Subcutaneous adipose tissue (tissue), 4 donors: ENCODE data around the gene HEXA. TPM values are rescaled to one million over a fixed set of nuclear protein-coding genes. Genes with fewer than 3 reads are reported as not detected.

Experiments used
- total RNA-seq, 4 donors: library from RNA; depleted of rRNA; stranded (reverse); fragments of >200 nt; gene quantifications; one replicate each; pipeline ENCODE4 v1.1.0, GENCODE V29; 2016
- TF ChIP-seq, protein P1 (sequence below): fragments of 450-650 bp; IDR thresholded peaks from one replicate; pipeline ENCODE4 v1.5.1; 2016; ENCODE audit warnings: low read depth, mild to moderate bottlenecking, control low read depth, antibody characterized with exemption, moderate library complexity

Gene HEXA
- total RNA-seq, 4 donors from 2014 or later, result 59.8 to 210 (median 105) TPM

DNA sequence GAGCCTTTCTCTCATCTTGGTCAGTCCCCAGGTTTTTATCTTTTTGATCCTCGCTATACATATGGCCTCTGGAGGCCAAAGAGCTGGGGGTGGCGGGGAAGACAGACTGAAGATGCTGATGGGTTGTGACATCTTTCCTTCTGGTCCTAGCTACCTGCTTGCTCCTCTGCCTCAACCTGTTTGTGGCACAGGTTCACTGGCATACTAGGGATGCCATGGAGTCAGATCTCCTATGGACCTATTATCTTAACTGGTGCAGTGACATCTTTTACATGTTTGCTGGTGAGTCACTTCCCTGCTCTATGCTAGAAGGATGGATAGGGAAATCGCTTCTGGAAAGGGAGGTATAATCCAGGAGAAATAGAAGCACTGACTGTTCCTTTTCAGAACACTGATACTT is 31.1 kb upstream of the HEXA start:
- TF ChIP-seq, protein P1, sequence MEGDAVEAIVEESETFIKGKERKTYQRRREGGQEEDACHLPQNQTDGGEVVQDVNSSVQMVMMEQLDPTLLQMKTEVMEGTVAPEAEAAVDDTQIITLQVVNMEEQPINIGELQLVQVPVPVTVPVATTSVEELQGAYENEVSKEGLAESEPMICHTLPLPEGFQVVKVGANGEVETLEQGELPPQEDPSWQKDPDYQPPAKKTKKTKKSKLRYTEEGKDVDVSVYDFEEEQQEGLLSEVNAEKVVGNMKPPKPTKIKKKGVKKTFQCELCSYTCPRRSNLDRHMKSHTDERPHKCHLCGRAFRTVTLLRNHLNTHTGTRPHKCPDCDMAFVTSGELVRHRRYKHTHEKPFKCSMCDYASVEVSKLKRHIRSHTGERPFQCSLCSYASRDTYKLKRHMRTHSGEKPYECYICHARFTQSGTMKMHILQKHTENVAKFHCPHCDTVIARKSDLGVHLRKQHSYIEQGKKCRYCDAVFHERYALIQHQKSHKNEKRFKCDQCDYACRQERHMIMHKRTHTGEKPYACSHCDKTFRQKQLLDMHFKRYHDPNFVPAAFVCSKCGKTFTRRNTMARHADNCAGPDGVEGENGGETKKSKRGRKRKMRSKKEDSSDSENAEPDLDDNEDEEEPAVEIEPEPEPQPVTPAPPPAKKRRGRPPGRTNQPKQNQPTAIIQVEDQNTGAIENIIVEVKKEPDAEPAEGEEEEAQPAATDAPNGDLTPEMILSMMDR, result no peak

DNA sequence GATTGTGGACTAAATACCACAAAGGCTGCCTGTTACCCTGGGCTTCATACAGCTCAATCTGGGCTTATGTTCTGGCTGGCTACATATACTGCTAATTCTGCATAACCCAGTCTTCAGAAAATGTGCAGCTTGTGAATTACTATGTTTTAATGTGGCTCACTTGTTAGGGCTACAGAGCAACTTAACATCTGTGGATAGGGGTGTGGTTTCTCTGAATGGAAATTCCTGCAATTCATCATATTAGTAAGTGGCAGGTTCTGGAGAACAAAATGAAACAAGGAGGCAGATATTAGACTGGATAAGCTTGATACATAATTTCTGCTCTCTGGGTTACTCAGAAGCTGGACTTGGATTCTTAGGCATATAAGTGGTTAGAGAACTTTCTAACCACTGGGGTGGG is 29.0 kb upstream of the HEXA start:
- TF ChIP-seq, protein P1, result no peak

DNA sequence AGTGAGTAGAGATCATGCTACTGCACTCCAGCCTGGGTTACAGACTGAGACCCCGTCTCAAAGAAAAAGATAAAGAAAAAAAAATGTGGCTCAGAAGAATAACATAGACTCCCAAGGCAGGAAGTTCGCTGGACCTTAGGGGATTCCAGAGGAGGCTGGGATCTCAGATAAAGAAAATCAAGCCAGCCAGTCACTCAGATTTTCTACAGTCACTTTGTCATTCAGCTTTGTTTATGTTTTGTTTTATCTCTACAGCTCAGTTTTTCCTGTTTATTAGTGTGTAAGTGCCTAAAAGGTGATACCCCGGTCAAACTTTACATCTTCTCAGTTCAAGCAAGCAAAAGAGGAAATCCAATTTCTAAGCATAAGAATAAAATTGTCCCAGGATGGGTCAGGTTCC is 28.5 kb upstream of the HEXA start:
- TF ChIP-seq, protein P1, result no peak

DNA sequence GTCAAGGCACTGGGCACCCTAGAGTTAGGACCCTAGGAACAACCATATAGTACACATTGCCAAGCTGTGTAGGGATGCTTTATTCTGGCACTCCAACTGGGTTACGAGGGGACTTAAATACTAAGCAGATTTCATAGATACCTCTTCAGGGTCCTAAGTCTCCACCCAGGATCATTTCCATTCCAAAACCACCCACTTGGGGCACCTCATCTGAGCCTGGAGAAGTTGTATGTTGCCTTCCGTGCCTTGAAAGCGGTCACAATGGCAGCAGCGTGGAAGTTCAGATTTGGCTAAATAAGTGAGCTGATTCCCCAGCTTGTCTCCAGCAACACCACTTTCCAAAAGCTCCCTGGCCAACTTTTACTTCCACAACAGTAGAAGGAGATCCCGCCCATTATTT is 26.9 kb upstream of the HEXA start:
- TF ChIP-seq, protein P1, result no peak

DNA sequence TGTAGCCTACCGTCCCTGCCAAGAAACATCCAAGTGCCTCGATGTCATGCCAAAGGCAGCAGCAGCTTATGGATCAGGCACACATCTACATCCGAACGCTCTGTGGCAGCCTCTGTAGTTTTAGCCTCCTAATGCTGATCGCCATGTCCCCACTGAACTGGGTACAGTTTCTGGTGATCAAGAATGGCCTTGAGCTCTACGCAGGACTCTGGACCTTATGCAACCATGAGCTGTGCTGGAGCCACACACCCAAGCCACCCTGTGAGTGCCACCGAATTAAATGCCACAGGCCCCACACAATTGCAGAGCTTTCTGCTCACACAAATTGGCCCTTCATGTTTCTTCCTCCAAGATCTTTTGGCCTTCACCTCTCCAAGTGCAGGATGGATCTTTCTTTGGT is 22.8 kb upstream of the HEXA start:
- TF ChIP-seq, protein P1, result no peak

DNA sequence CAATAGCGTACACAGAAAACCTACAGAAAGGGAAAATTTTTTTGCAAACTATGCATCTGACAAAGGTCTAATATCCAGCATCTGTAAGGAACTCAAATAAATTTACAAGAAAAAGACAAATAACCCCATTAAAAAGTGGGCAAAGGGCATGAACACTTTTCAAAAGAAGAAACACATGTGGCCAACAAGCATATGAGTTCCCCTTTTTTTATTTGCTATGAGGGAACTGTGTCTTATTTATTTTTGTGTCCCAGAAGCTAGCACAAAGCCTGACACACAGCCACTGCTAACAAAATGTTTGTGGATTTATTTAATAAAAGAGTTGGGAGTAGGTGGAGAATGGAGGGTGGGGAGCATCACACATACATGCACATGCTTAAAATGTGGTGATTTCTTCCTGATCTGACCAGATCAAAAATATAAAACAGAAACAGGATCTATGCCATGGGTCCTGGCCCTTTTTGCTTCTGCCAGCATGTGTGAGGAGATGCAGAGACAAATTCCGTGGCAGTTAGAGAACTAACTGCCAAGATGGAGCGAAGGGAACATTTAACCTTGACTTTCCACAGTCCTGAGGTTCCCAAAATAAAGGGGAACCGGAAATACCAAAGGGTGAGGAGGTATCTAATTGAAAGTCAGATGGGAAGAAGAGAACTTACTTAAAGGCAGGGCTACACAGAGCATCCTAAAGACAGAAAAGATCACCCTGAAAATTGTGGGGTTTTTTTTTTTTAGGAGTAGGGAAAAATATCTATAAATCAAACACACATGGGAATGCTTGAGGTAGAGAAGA is 22.2 kb upstream of the HEXA start, which contains the start of gene TMEM202:
Gene TMEM202, plus strand, starts transcription at position 510 of the 793 bp plus-strand sequence. Its CDS starts 22 bp downstream, at position 532.
- TF ChIP-seq, protein P1, result no peak

DNA sequence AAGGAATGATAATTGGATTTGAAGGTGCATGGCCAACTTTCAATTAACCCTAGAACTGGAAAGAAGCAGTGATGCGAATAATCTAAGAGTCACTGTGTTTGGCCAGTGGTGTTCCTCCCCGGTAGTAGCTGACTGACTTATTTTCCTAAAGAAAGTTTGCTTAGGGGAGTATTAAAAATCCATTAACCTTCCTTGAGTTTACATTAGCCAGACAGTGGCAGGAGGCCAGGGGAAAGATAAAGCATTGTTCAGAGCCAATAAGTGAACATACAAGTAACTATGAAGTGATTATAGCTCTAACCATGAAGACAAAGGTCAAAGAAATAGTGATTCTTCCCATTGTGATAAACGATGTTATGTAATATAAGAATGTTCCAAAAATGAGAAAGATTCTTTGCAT is 13.4 kb upstream of the HEXA start:
- TF ChIP-seq, protein P1, result no peak
